Endothelial cell of umbilical vein (primary cell): ENCODE results near the gene UBE2B. TPM values are rescaled to one million over a fixed set of nuclear protein-coding genes. Genes with fewer than 3 reads are reported as not detected.

ENCODE experiments used
- BruUV-seq: library from RNA; stranded (reverse); fragments of 400-500 nt; replicated peaks from 2 replicates; lab custom pipeline; 2021; lab: Mats Ljungman, UMichigan
- CTCF ChIA-PET: fragments of 300-600, 350-600 bp; sonication (Branson Sonifier 250); formaldehyde crosslinking; loops from one replicate; lab custom pipeline; 2021; ENCODE audit warnings: antibody characterized with exemption, inconsistent platforms; lab: Charles Lee
- POLR2A ChIA-PET: fragments of 300-600, 350-600 bp; sonication (Branson Sonifier 250); formaldehyde crosslinking; loops from one replicate; lab custom pipeline; 2021; ENCODE audit warnings: antibody characterized with exemption, inconsistent platforms; lab: Charles Lee
- DNase-seq: peaks from one replicate; pipeline ENCODE4 v3.0.0-alpha.2; 2011; ENCODE audit warnings: low read depth, low spot score
- FAIRE-seq: peaks from 2 replicates; lab custom pipeline; 2011; peaks lifted over from hg19 to GRCh38; lab: Jason Lieb, UNC
- H2AFZ ChIP-seq: 2 replicates; pipeline ENCODE4 v1.6.0; 2012; ENCODE audit warnings: low read depth, low read length, control low read depth, inconsistent platforms
- H3K27ac ChIP-seq: 2 replicates; pipeline ENCODE4 v1.5.1; 2011; ENCODE audit warnings: low read depth, mild to moderate bottlenecking, control low read depth, low read length, moderate library complexity; ENCODE audit not compliant: insufficient read depth
- H3K27me3 ChIP-seq, 2 experiments: 2 replicates each; pipeline versions ENCODE4 v1.6.0 to v1.6.1; 2011; ENCODE audit warnings: low read length in 2 of 2, mixed read lengths in 1 of 2; ENCODE audit not compliant: control insufficient read depth in 2 of 2, insufficient read depth in 2 of 2
- H3K36me3 ChIP-seq, 2 experiments: 2 replicates in 1 of 2; 3 replicates in 1 of 2; pipeline ENCODE4 v1.5.1; 2011; ENCODE audit warnings: low read length in 2 of 2, mild to moderate bottlenecking in 1 of 2, moderate library complexity in 1 of 2; ENCODE audit not compliant: control insufficient read depth in 2 of 2, insufficient read depth in 2 of 2; ENCODE audit errors: extremely low read depth in 1 of 2
- H3K4me1 ChIP-seq: 3 replicates; pipeline ENCODE4 v1.5.1; 2011; ENCODE audit warnings: mild to moderate bottlenecking, low read length; ENCODE audit not compliant: control insufficient read depth, insufficient read depth; ENCODE audit errors: extremely low read depth
- H3K4me2 ChIP-seq: 2 replicates; pipeline ENCODE4 v1.6.1; 2011; ENCODE audit warnings: low read length, control low read depth, mixed read lengths; ENCODE audit not compliant: insufficient read depth
- H3K4me3 ChIP-seq, 3 experiments: fragments of 200-600 bp in 1 of 3; sonication (generic), shearing (Covaris generic) in 1 of 3; replicated peaks in 1 of 3; 2 replicates each; pipeline ENCODE4 v1.5.1; 2011 to 2016; ENCODE audit warnings: control low read depth in 3 of 3, low read length in 3 of 3, mild to moderate bottlenecking in 2 of 3, inconsistent platforms in 1 of 3, low read depth in 1 of 3, moderate library complexity in 1 of 3; ENCODE audit not compliant: insufficient read depth in 1 of 3
- H3K79me2 ChIP-seq: 2 replicates; pipeline ENCODE4 v1.6.0; 2012; ENCODE audit warnings: low read length, inconsistent platforms; ENCODE audit not compliant: control insufficient read depth, insufficient read depth
- H3K9ac ChIP-seq: replicated peaks from 2 replicates; pipeline ENCODE3; 2011; ENCODE audit warnings: low read length, control low read depth; ENCODE audit not compliant: insufficient read depth; ENCODE audit errors: extremely low read depth
- H3K9me1 ChIP-seq: replicated peaks from 3 replicates; pipeline ENCODE4 v1.6.0; 2011; ENCODE audit warnings: mild to moderate bottlenecking, low read length; ENCODE audit not compliant: control insufficient read depth, insufficient read depth; ENCODE audit errors: extremely low read depth
- H3K9me3 ChIP-seq: replicated peaks from 2 replicates; pipeline ENCODE4 v1.5.1; 2012; ENCODE audit warnings: low read length, inconsistent platforms; ENCODE audit not compliant: control insufficient read depth, insufficient read depth
- H4K20me1 ChIP-seq: replicated peaks from 2 replicates; pipeline ENCODE3; 2011; ENCODE audit warnings: mild to moderate bottlenecking, low read length; ENCODE audit not compliant: control insufficient read depth, insufficient read depth; ENCODE audit errors: extremely low read depth
- CTCF ChIP-seq, 2 donors: IDR thresholded peaks; 1 replicate in 1 of 2; 2 replicates in 1 of 2; pipeline ENCODE4 v1.5.1; 2011; ENCODE audit warnings: low read length in 2 of 2, mild to moderate bottlenecking in 2 of 2, moderate library complexity in 2 of 2, control low read depth in 1 of 2, inconsistent platforms in 1 of 2, low read depth in 1 of 2; ENCODE audit not compliant: insufficient read depth in 1 of 2; ENCODE audit errors: extremely low read depth in 1 of 2
- FOS ChIP-seq: IDR thresholded peaks from 2 replicates; pipeline ENCODE4 v1.6.1; 2011; ENCODE audit warnings: mild to moderate bottlenecking, low read length, moderate library complexity, borderline replicate concordance; ENCODE audit not compliant: insufficient read depth
- GATA2 ChIP-seq: IDR thresholded peaks from 2 replicates; pipeline ENCODE4 v1.7.0; 2011; ENCODE audit warnings: low read depth, mild to moderate bottlenecking, moderate library complexity, mixed read lengths, low read length; ENCODE audit not compliant: insufficient read length, insufficient read depth
- JUN ChIP-seq: IDR thresholded peaks from 2 replicates; pipeline ENCODE4 v1.6.1; 2011; ENCODE audit warnings: borderline replicate concordance, low read depth; ENCODE audit not compliant: insufficient read length, insufficient read depth
- MYC ChIP-seq: IDR thresholded peaks from one replicate; pipeline ENCODE4 v1.6.1; 2011; ENCODE audit warnings: mild to moderate bottlenecking, low read depth, low read length
- POLR2A ChIP-seq: IDR thresholded peaks from 2 replicates; pipeline ENCODE4 v1.6.1; 2012; ENCODE audit warnings: low read depth, mild to moderate bottlenecking, control low read depth, low read length
- POLR2AphosphoS5 ChIP-seq: IDR thresholded peaks from 2 replicates; pipeline ENCODE4 v1.6.1; 2012; ENCODE audit warnings: low read depth, mild to moderate bottlenecking, control low read depth, low read length, moderate library complexity; ENCODE audit not compliant: insufficient read depth
- dilution Hi-C: fragments of 300-500 bp; cut with MboI; formaldehyde crosslinking; loops from one replicate; pipeline ENCODE4 v1.15.0; 2019; ENCODE audit warnings: low sequenced_read_pairs; ENCODE audit not compliant: extremely low pct_ligation_motif_present
- intact Hi-C: fragments of 100-400 bp; cut with micrococcal nuclease; formaldehyde crosslinking; loops from one replicate; pipeline ENCODE4 v1.10.0; 2022
- polyA plus RNA-seq, 4 experiments: library from polyadenylated mRNA; depleted of rRNA in 3 of 4; stranded (reverse) in 3 of 4; unstranded in 1 of 4; fragments of >200 nt; gene quantifications; 2 replicates each; pipeline versions ENCODE4 v1.2.1 to v1.2.3, GENCODE V29; 2011 to 2012; ENCODE audit warnings: missing spikeins in 1 of 4
- total RNA-seq: library from RNA; stranded (reverse); gene quantifications from 2 replicates; pipeline ENCODE4 v1.2.3, GENCODE V29; 2021

UBE2B gene
- total and polyA plus RNA-seq, 2 donors (not counting 3 experiments of a cell fraction or from before 2014, with no cell fraction given): 37.8 to 110 TPM

GRCh38 chr5:134392301-134392700 lies 20.9 kb downstream of the UBE2B start:
- intact Hi-C loops (no loop called here), dilution Hi-C loops (no loop called here)
- no peaks in the 10 kb centered on the region for H3K9me1 ChIP-seq
- no peak overlapping the region for H3K4me2 ChIP-seq
- H3K27ac ChIP-seq: no peak overlapping the region
- H2AFZ ChIP-seq: no peak overlapping the region
- CTCF ChIA-PET: interaction anchor here (1.0 to 2.5 kb wide), 4 partner anchors 14 to 195 kb away, joined by 3 to 9 read pairs (median 5); no protein-coding TSS in a partner anchor
- H3K79me2 ChIP-seq: no peaks in the 10 kb centered on the region
- H3K27me3 ChIP-seq: no peaks in the 10 kb centered on the region
- no peak for DNase-seq
- BruUV-seq: no TSS peak
- peaks cover 21 to 36% of the 10 kb centered on the region in 2 experiments for H3K36me3 ChIP-seq
- FAIRE-seq: no peak
- H4K20me1 ChIP-seq: no peaks in the 10 kb centered on the region
- POLR2A ChIA-PET: no interaction called here
- TF ChIP-seq JUN (no peak), POLR2AphosphoS5 (no peak), CTCF (IDR thresholded peaks at IDR 0.05; ENCODE audit: extremely low read depth in 1 of 2, insufficient read depth in 1 of 2, low read depth in 1 of 2, low read length in 2 of 2) (no peak), MYC (no peak), POLR2A (no peak), FOS (no peak), GATA2 (no peak)
- H3K4me1 ChIP-seq: no peaks in the 10 kb centered on the region
- H3K4me3 ChIP-seq: no peak overlapping the region
- no peak overlapping the region for H3K9ac ChIP-seq
- H3K9me3 ChIP-seq: no peaks in the 10 kb centered on the region
